ENCODE measurements around the gene C19orf33.
"Not testable (repeated sequence)": the region's sequence is repeated elsewhere in the genome, so short reads cannot be mapped to it uniquely, and the experiment has no call there.

C19orf33 gene

GRCh38 chr19:38303517-38304351, at the start of gene C19orf33:
C19orf33 (plus strand) TSS chr19:38304251; CDS start chr19:38304262, 11 bp downstream.
- no peak for DNase-seq (ENCODE audit: low read depth in 2 of 2)

- no peak for DNase-seq (ENCODE audit: low read depth in 2 of 2)
Observed at GRCh38 chr19:38255383-38256014, 48.6 kb upstream of the C19orf33 start.

- not testable (repeated sequence) for DNase-seq (ENCODE audit: low read depth in 2 of 2)
Observed at GRCh38 chr19:38261942-38262341, 42.1 kb upstream of the C19orf33 start.

GRCh38 chr19:38262585-38263268, 41.3 kb upstream of the C19orf33 start:
- no peak for DNase-seq (ENCODE audit: low read depth in 2 of 2)

- peak; percentile 26 to 62 for DNase-seq (ENCODE audit: low read depth in 2 of 2)
Observed at GRCh38 chr19:38263689-38264485, 40.2 kb upstream of the C19orf33 start.

- DNase-seq (ENCODE audit: low read depth in 2 of 2) = peak in 1 of 2 experiments; percentile 18
Observed at GRCh38 chr19:38264486-38265212, 39.4 kb upstream of the C19orf33 start, which contains the start of gene SPINT2. SPINT2 (plus strand) TSS chr19:38264573; CDS start chr19:38264893, 320 bp downstream.

GRCh38 chr19:38265213-38265861, 38.7 kb upstream of the C19orf33 start:
- DNase-seq (ENCODE audit: low read depth in 2 of 2) = no peak

GRCh38 chr19:38265921-38266429, 38.1 kb upstream of the C19orf33 start:
- DNase-seq (ENCODE audit: low read depth in 2 of 2) = no peak

GRCh38 chr19:38266981-38267597, 37.0 kb upstream of the C19orf33 start:
- DNase-seq (ENCODE audit: low read depth in 2 of 2) = no peak

- no peak for DNase-seq (ENCODE audit: low read depth in 2 of 2)
Observed at GRCh38 chr19:38267761-38268483, 36.1 kb upstream of the C19orf33 start.

GRCh38 chr19:38268539-38268938, 35.5 kb upstream of the C19orf33 start:
- no peak for DNase-seq (ENCODE audit: low read depth in 2 of 2)

- no peak for DNase-seq (ENCODE audit: low read depth in 2 of 2)
Observed at GRCh38 chr19:38270587-38271167, 33.4 kb upstream of the C19orf33 start.

GRCh38 chr19:38273499-38273898, 30.6 kb upstream of the C19orf33 start:
- DNase-seq (ENCODE audit: low read depth in 2 of 2) = no peak

GRCh38 chr19:38274739-38275138, 29.3 kb upstream of the C19orf33 start:
- DNase-seq (ENCODE audit: low read depth in 2 of 2) = no peak

- no peak for DNase-seq (ENCODE audit: low read depth in 2 of 2)
Observed at GRCh38 chr19:38276942-38277517, 27.0 kb upstream of the C19orf33 start.

GRCh38 chr19:38277549-38277948, 26.5 kb upstream of the C19orf33 start:
- no peak for DNase-seq (ENCODE audit: low read depth in 2 of 2)

GRCh38 chr19:38277969-38278680, 25.9 kb upstream of the C19orf33 start:
- no peak for DNase-seq (ENCODE audit: low read depth in 2 of 2)

GRCh38 chr19:38278751-38279150, 25.3 kb upstream of the C19orf33 start:
- no peak for DNase-seq (ENCODE audit: low read depth in 2 of 2)
